HG03571 (cell line): ENCODE data around the gene ITPRIPL1.

Source experiments
- ATAC-seq: cut with Tn5 transposase; IDR thresholded peaks from one replicate; pipeline ENCODE4 v1.9.1; 2021; ENCODE audit not compliant: unreplicated experiment

The ITPRIPL1 gene

DNA sequence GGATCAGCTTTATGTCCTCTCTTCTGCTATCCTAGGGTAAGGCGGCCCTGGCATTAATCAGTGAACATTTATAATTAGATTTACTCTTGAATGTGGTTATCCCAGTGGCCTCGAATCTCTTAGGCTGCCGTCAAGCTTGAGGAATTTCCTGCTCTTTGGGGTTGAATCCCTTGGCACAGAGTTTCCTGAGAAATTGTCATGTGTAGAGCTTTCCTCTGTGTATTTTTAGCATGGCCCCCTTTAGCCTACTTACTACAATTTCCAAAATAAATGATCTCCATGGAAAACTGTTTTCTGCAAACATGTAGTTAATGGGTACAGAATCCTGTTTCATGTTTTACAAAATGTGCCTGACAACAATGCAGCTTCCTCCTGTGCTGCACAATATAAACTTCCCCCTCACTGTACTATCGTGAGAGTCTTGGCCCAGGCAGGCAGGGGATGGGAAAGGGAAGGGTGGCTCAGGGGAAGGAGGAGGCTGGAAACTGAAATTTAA is 28.5 kb downstream of the ITPRIPL1 start:
- no peak for ATAC-seq

DNA sequence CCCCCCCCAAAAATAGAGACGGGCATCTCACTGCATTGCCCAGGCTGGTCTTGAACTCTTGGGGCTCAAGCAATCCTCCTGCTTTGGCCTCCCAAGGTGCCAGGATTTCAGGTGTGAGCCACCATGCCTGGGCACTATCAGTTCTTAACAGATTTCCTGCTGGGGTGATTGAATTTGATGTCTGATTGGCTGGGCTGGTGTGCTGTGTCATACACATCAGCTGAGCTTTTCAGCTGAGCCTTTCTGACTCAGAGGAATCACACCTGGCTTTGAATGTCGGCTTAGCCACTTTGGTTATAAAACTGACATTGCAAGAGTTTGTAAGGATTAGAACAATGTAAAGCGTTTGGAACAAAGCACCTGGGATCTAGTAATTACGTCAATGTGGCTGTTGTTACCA is 29.4 kb downstream of the ITPRIPL1 start:
- no peak for ATAC-seq

DNA sequence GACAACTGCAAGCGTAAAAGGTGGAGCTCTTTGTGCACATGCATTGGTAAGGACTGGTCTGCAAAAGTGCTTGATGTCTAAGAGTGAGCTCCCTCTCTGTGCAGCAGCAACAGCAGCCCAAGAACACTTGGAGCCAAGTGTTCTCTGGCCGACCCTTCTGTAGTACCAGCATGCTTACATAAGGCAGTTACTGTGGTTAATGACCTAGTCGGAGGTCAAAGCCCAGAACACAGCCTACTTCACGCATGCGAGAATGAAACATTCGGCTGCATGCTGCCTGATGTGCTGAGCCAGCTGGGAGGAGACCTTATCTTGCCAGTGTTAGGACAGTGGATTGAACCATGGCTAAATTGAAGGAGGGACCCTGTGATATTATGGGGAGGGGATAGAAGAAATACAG is 31.8 kb downstream of the ITPRIPL1 start:
- ATAC-seq, result no peak

DNA sequence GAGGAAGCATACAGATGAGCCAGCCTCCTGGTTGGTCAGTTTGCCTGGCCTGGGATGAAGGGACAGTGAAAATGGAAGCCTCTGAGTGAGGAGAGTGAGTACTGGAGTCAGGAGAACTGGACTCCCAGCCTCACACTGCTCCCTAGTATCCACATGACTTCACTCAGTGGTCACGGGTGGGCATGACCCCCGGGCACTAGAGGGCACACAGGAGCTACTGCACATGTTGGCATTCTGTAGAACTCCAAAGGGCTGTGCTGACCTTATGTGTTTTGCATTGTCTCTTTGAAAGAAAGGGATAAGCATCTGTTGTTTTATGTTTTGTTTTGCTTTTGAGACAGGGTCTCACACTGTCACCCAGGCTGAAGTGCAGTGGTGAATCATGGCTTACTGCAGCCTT is 34.2 kb downstream of the ITPRIPL1 start:
- ATAC-seq, result no peak

DNA sequence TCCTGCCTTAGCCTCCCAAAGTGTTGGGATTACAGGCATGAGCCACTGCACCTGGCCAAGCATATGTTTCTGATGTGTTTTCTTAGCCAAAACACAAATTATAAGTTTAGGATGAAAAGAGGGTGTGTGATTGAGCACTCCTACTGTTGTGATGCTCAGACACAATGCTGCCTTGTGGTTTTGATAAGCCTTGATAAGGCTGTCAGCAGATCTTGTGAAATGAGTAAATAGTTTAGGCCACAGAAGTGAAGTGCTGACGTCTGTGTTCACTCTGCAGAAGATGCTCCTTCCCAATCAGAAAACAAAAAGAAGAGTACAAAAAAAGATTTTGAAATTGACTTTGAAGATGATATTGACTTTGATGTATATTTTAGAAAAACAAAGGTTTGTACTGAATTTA is 34.7 kb downstream of the ITPRIPL1 start:
- ATAC-seq, result no peak

DNA sequence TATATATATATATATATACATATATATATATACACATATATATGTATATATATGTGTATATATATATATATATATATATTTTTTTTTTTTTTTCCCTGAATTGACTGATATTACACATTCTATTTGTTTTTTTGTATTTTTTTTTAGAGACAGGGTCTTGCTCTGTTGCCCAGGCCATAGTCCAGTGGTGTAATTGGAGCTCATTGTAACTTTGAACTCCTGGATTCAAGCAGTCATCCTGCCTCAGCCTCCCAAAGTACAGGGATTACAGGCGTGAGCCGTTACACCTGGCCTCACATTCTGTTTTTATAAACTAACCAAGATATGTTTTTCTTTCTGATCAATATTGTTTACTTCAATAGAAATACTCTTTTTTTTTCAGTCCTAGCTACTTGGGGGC is 36.6 kb downstream of the ITPRIPL1 start:
- no peak for ATAC-seq

DNA sequence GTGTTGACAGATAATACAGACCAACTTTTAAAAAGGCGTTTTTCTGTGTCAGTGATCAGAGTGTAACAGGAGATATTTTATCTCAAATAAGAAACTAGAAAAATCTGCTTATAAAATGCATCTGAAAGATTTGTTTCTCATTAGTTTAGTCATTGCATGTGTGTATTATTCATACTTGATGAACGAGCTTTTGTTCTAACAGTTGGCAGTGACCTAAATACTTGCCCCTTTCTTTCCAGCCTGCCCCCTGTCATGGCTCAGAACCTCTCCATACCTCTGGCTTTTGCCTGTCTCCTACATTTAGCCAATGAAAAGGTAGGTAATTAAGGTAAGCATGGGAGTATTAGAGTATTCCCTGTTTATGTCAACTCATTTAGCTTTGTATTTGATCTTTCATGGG is 44.1 kb downstream of the ITPRIPL1 start:
- no peak for ATAC-seq

DNA sequence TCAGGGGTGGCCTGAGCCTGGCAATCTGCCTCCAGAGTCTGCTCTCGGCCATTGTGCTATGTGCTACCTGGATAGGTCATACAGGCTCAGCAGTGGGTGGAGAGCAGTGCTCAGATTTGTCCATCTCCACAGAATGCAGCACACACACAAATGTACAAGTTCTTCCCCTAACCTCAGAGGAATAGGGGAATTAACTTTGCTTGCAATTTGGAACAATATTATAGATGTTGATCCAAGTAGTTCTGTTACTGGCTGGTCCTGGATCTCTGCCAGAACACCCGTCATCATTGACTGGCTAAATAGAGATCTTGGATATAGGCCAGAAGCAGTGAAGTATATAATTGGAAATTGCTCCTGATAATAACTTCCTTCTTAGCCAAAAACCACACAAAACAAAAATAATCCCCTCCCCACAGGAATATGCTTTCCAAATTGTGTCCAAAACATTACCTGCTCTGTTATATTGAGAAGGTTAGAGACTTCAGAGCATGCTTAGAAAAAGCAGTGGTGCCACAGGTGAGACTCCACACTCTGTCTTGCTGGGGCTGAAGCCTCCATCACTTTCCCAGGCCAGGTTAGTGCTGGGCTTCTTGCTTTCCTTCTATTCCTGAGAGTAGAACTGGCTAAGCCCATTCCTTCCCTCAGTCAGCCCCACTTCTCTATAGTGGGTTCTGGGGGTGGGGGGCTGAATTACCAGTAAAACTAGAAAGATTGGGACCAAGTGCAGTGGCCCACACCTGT is 49.3 kb downstream of the ITPRIPL1 start:
- ATAC-seq, result no peak
